H1 (cell line): ENCODE measurements around the gene SGPP2. TPM values are rescaled to one million over a fixed set of nuclear protein-coding genes. Genes with fewer than 3 reads are reported as not detected.

Experiments
- CTCF ChIA-PET: fragments of 300-600 bp; sonication (Branson Sonifier 250); formaldehyde crosslinking; loops from one replicate; lab custom pipeline; 2021; ENCODE audit not compliant: partially characterized antibody; lab: Charles Lee
- POLR2A ChIA-PET: fragments of 300-600 bp; sonication (Branson Sonifier 250); formaldehyde crosslinking; loops from one replicate; lab custom pipeline; 2021; ENCODE audit warnings: inconsistent platforms; ENCODE audit not compliant: partially characterized antibody; lab: Charles Lee
- DNase-seq, 2 experiments: peaks; one replicate each; pipeline versions ENCODE4 v3.0.0 to v3.0.0-alpha.2; 2010 to 2022; ENCODE audit warnings: low spot score in 2 of 2, low read depth in 1 of 2, mixed read lengths in 1 of 2
- FAIRE-seq: peaks from 2 replicates; lab custom pipeline; 2011; peaks lifted over from hg19 to GRCh38; lab: Jason Lieb, UNC
- H2AFZ ChIP-seq: 2 replicates; pipeline ENCODE4 v1.8.1; 2012; ENCODE audit warnings: low read length, inconsistent platforms
- H2AK5ac ChIP-seq: 2 replicates; pipeline ENCODE4 v1.6.1; 2013; ENCODE audit warnings: low read depth, low read length
- H2BK120ac ChIP-seq: replicated peaks from 2 replicates; pipeline ENCODE3; 2013; ENCODE audit warnings: low read depth, low read length, inconsistent platforms
- H2BK12ac ChIP-seq: 2 replicates; pipeline ENCODE4 v1.6.1; 2013; ENCODE audit warnings: low read depth, low read length
- H2BK15ac ChIP-seq: 2 replicates; pipeline ENCODE4 v1.6.1; 2013; ENCODE audit warnings: low read length
- H2BK20ac ChIP-seq: 2 replicates; pipeline ENCODE4 v1.6.1; 2013; ENCODE audit warnings: low read length
- H2BK5ac ChIP-seq: 2 replicates; pipeline ENCODE4 v1.6.1; 2013; ENCODE audit warnings: low read depth, low read length
- H3K14ac ChIP-seq: 2 replicates; pipeline ENCODE4 v1.6.1; 2013; ENCODE audit warnings: inconsistent platforms; ENCODE audit not compliant: insufficient read length
- H3K18ac ChIP-seq: 2 replicates; pipeline ENCODE4 v1.6.1; 2013; ENCODE audit warnings: low read length; ENCODE audit errors: extremely low read depth
- H3K23ac ChIP-seq: 2 replicates; pipeline ENCODE4 v1.6.1; 2013; ENCODE audit warnings: inconsistent platforms; ENCODE audit not compliant: insufficient read length
- H3K23me2 ChIP-seq: 2 replicates; pipeline ENCODE4 v1.6.1; 2013; ENCODE audit warnings: low read depth, low read length
- H3K27ac ChIP-seq: 2 replicates; pipeline ENCODE4 v1.6.1; 2011; ENCODE audit warnings: low read depth, low read length, inconsistent platforms
- H3K27me3 ChIP-seq, 4 experiments: replicated peaks in 1 of 4; 1 replicate in 1 of 4; 2 replicates in 3 of 4; pipeline versions ENCODE4 v1.6.1 to v1.8.1; 2011 to 2013; ENCODE audit warnings: low read length in 3 of 4, mild to moderate bottlenecking in 3 of 4, inconsistent platforms in 2 of 4, mixed read lengths in 2 of 4, moderate library complexity in 1 of 4; ENCODE audit not compliant: control insufficient read depth in 3 of 4, insufficient read depth in 3 of 4; ENCODE audit errors: extremely low read depth in 1 of 4
- H3K36me3 ChIP-seq, 4 experiments: 2 replicates each; pipeline versions ENCODE4 v1.6.1 to v1.8.1; 2011 to 2013; ENCODE audit warnings: mild to moderate bottlenecking in 4 of 4, low read length in 3 of 4, moderate library complexity in 2 of 4, control low read depth in 1 of 4, inconsistent platforms in 1 of 4; ENCODE audit not compliant: insufficient read depth in 4 of 4, control insufficient read depth in 2 of 4
- H3K4ac ChIP-seq: replicated peaks from 2 replicates; pipeline ENCODE3; 2013; ENCODE audit warnings: low read length, low read depth, mixed read lengths, inconsistent platforms; ENCODE audit not compliant: insufficient read length
- H3K4me1 ChIP-seq, 4 experiments: replicated peaks in 1 of 4; 1 replicate in 1 of 4; 2 replicates in 3 of 4; pipeline versions ENCODE4 v1.6.1 to v1.8.1; 2011 to 2013; ENCODE audit warnings: low read length in 3 of 4, inconsistent platforms in 2 of 4, mixed read lengths in 1 of 4; ENCODE audit not compliant: insufficient read depth in 4 of 4, control insufficient read depth in 3 of 4
- H3K4me2 ChIP-seq, 2 experiments: 2 replicates each; pipeline versions ENCODE4 v1.6.1 to v1.8.1; 2011 to 2013; ENCODE audit warnings: low read depth in 2 of 2, low read length in 2 of 2, control low read depth in 1 of 2, inconsistent platforms in 1 of 2, mild to moderate bottlenecking in 1 of 2; ENCODE audit not compliant: insufficient read depth in 1 of 2
- H3K4me3 ChIP-seq, 4 experiments: fragments of 200-600, 300-600 bp in 1 of 4; sonication (generic), shearing (Covaris generic), sonication (Bioruptor Twin) in 1 of 4; 2 replicates each; pipeline versions ENCODE4 v1.5.1 to v1.8.1; 2011 to 2016; ENCODE audit warnings: low read length in 4 of 4, low read depth in 3 of 4, control low read depth in 2 of 4, inconsistent platforms in 2 of 4, mild to moderate bottlenecking in 2 of 4, mixed read lengths in 1 of 4, moderate library complexity in 1 of 4; ENCODE audit not compliant: insufficient read depth in 2 of 4; ENCODE audit errors: extremely low read depth in 1 of 4
- H3K56ac ChIP-seq: replicated peaks from 2 replicates; pipeline ENCODE3; 2013; ENCODE audit warnings: low read depth, mild to moderate bottlenecking, mixed read lengths, low read length, inconsistent platforms; ENCODE audit not compliant: insufficient read length
- H3K79me1 ChIP-seq: 2 replicates; pipeline ENCODE4 v1.6.1; 2013; ENCODE audit warnings: low read depth, low read length, control low read depth
- H3K79me2 ChIP-seq, 2 experiments: 2 replicates each; pipeline versions ENCODE4 v1.6.1 to v1.8.1; 2012 to 2013; ENCODE audit warnings: low read length in 2 of 2, mild to moderate bottlenecking in 2 of 2, inconsistent platforms in 1 of 2; ENCODE audit not compliant: insufficient read depth in 2 of 2, control insufficient read depth in 1 of 2
- H3K9ac ChIP-seq, 4 experiments: replicated peaks in 1 of 4; 1 replicate in 1 of 4; 2 replicates in 3 of 4; pipeline versions ENCODE4 v1.6.1 to v1.8.1; 2011 to 2013; ENCODE audit warnings: low read depth in 3 of 4, low read length in 3 of 4, control low read depth in 2 of 4, mild to moderate bottlenecking in 2 of 4, moderate library complexity in 2 of 4, inconsistent platforms in 1 of 4; ENCODE audit errors: extremely low read depth in 1 of 4
- H3K9me3 ChIP-seq, 2 experiments: 2 replicates each; pipeline versions ENCODE4 v1.6.1 to v1.8.1; 2012 to 2013; ENCODE audit warnings: mild to moderate bottlenecking in 2 of 2, moderate library complexity in 2 of 2, control low read depth in 1 of 2, inconsistent platforms in 1 of 2, low read depth in 1 of 2, low read length in 1 of 2, mixed read lengths in 1 of 2; ENCODE audit not compliant: insufficient read depth in 2 of 2
- H4K20me1 ChIP-seq, 2 experiments: replicated peaks in 1 of 2; 2 replicates each; pipeline versions ENCODE3 to v1.8.1; 2011 to 2013; ENCODE audit warnings: inconsistent platforms in 2 of 2, low read length in 2 of 2, mild to moderate bottlenecking in 1 of 2; ENCODE audit not compliant: insufficient read depth in 2 of 2, control insufficient read depth in 1 of 2
- H4K5ac ChIP-seq: 2 replicates; pipeline ENCODE4 v1.6.1; 2013; ENCODE audit warnings: low read length, low read depth, mixed read lengths, inconsistent platforms; ENCODE audit not compliant: insufficient read length
- H4K8ac ChIP-seq: 2 replicates; pipeline ENCODE4 v1.8.0; 2013; ENCODE audit warnings: mild to moderate bottlenecking, moderate library complexity, low read length, inconsistent platforms; ENCODE audit not compliant: insufficient read depth; ENCODE audit errors: extremely low read depth
- H4K91ac ChIP-seq: replicated peaks from 2 replicates; pipeline ENCODE3; 2013; ENCODE audit warnings: low read length, mixed read lengths, inconsistent platforms; ENCODE audit not compliant: insufficient read length
- CBX8 ChIP-seq: fragments of 300-800, 300-1000 bp; sonication (generic); IDR thresholded peaks from 2 replicates; pipeline ENCODE4 v1.7.1; 2016; ENCODE audit warnings: low read depth, low read length, borderline replicate concordance
- CTBP2 ChIP-seq: IDR thresholded peaks from 2 replicates; pipeline ENCODE4 v1.7.0; 2011; ENCODE audit warnings: borderline replicate concordance, mild to moderate bottlenecking, moderate library complexity, mixed read lengths, low read length; ENCODE audit not compliant: insufficient read depth, insufficient read length
- EZH2 ChIP-seq: fragments of 200-600 bp; sonication (generic); IDR thresholded peaks from 2 replicates; pipeline ENCODE4 v1.7.1; 2012; ENCODE audit warnings: low read depth, mild to moderate bottlenecking, moderate library complexity, low read length, inconsistent platforms; ENCODE audit not compliant: severe bottlenecking
- FOSL1 ChIP-seq: IDR thresholded peaks from 2 replicates; pipeline ENCODE4 v1.6.1; 2011; ENCODE audit warnings: mild to moderate bottlenecking, low read depth, low read length, moderate library complexity; ENCODE audit not compliant: insufficient read depth
- HDAC2 ChIP-seq, 2 experiments: fragments of 300-600 bp in 1 of 2; sonication (generic) in 1 of 2; IDR thresholded peaks; 2 replicates each; pipeline ENCODE4 v1.6.1; 2011 to 2012; ENCODE audit warnings: low read depth in 2 of 2, low read length in 2 of 2, mild to moderate bottlenecking in 2 of 2, moderate library complexity in 2 of 2, borderline replicate concordance in 1 of 2, inconsistent platforms in 1 of 2
- MAFK ChIP-seq: IDR thresholded peaks from 2 replicates; pipeline ENCODE4 v1.6.1; 2012; ENCODE audit warnings: low read depth, mild to moderate bottlenecking, improper control_type of control experiment, low read length
- NANOG ChIP-seq: IDR thresholded peaks from 2 replicates; pipeline ENCODE4 v1.6.1; 2011; ENCODE audit warnings: low read length, low read depth, mild to moderate bottlenecking, inconsistent platforms; ENCODE audit not compliant: insufficient read depth, poor library complexity, severe bottlenecking
- POLR2A ChIP-seq, 2 experiments: IDR thresholded peaks; 1 replicate in 1 of 2; 2 replicates in 1 of 2; pipeline ENCODE4 v1.6.1; 2011; ENCODE audit warnings: low read depth in 2 of 2, low read length in 2 of 2, mild to moderate bottlenecking in 2 of 2; ENCODE audit errors: control extremely low read depth in 1 of 2
- RFX5 ChIP-seq: IDR thresholded peaks from 2 replicates; pipeline ENCODE4 v1.6.1; 2011; ENCODE audit warnings: low read depth, low read length, improper control_type of control experiment, borderline replicate concordance
- TAF1 ChIP-seq: IDR thresholded peaks from 2 replicates; pipeline ENCODE4 v1.6.1; 2011; ENCODE audit warnings: mild to moderate bottlenecking, low read depth, low read length
- TAF7 ChIP-seq: optimal IDR thresholded peaks from 2 replicates; pipeline ENCODE3; 2011; ENCODE audit warnings: low read depth, mild to moderate bottlenecking, inconsistent platforms, low read length, moderate library complexity, borderline replicate concordance
- WGBS, 2 experiments: shearing (Covaris generic) in 1 of 2; methylation state at CpG; one replicate each; pipeline versions ENCODE4 v1.1.6 to v1.1.7; 2013 to 2015; ENCODE audit warnings: low lambda C conversion rate in 2 of 2, mixed read lengths in 2 of 2, inconsistent platforms in 1 of 2, low coverage in 1 of 2, missing lambda C conversion rate in 1 of 2; ENCODE audit not compliant: insufficient replicate concordance in 2 of 2, insufficient coverage in 1 of 2, insufficient read length in 1 of 2; ENCODE audit errors: extremely low coverage in 1 of 2, missing lambda C conversion rate in 1 of 2; 5-methylcytosine and 5-hydroxymethylcytosine counted together
- polyA plus RNA-seq, 7 experiments: library from polyadenylated mRNA; depleted of rRNA in 3 of 7; stranded (reverse) in 5 of 7; unstranded in 2 of 7; fragments of >200 nt in 5 of 7; fragments of 200-250 nt in 2 of 7; gene quantifications; 1 replicate in 5 of 7; 2 replicates in 1 of 7; 4 replicates in 1 of 7; pipeline versions ENCODE4 v1.2.1 to v1.2.3, GENCODE V29; 2011 to 2013; ENCODE audit warnings: missing spikeins in 2 of 7, mixed read lengths in 2 of 7
- total RNA-seq: library from RNA; stranded (reverse); fragmentation: NEBNext Ultra II Directional; extraction: Animal tissue kit (Norgen Biotek cat#: 25700); gene quantifications from 2 replicates; pipeline ENCODE4 v1.2.1, GENCODE V29; 2021
- TF ChIP-seq, protein P1 (sequence below): IDR thresholded peaks from 2 replicates; pipeline ENCODE4 v1.6.1; 2012; ENCODE audit warnings: inconsistent platforms
- TF ChIP-seq, protein P2 (sequence below): IDR thresholded peaks from 2 replicates; pipeline ENCODE4 v1.6.1; 2011; ENCODE audit warnings: low read depth, mild to moderate bottlenecking, low read length; ENCODE audit not compliant: insufficient read depth

The SGPP2 gene
- total and polyA plus RNA-seq, 2 of the 8 experiments (the other 6 are each of a cell fraction or from before 2014, with no cell fraction given) = 0.29 TPM; not detected in 1

- POLR2A ChIA-PET = no interaction called here
- Histone ChIP-seq H3K9ac (no peak overlapping the region), H2AFZ (no peak overlapping the region), H2BK15ac (no peak overlapping the region), H3K27ac (no peak overlapping the region), H4K8ac (no peak overlapping the region), H2BK20ac (no peak overlapping the region), H3K4me3 (no peak overlapping the region), H2AK5ac (no peak overlapping the region), H3K9me3 (no peaks in the 10 kb centered on the region), H3K79me1 (no peaks in the 10 kb centered on the region), H3K14ac (no peak overlapping the region), H3K56ac (no peak overlapping the region), H3K79me2 (no peaks in the 10 kb centered on the region), H4K5ac (no peak overlapping the region), H2BK120ac (no peak overlapping the region), H3K23ac (no peak overlapping the region), H3K23me2 (no peaks in the 10 kb centered on the region), H3K27me3 (no peaks in the 10 kb centered on the region), H3K36me3 (no peaks in the 10 kb centered on the region), H3K4ac (no peak overlapping the region), H3K4me1 (no peaks in the 10 kb centered on the region; a peak in 2 of 7 replicates), H4K20me1 (no peaks in the 10 kb centered on the region), H4K91ac (no peak overlapping the region), H2BK5ac (no peak overlapping the region), H3K18ac (no peak overlapping the region), H3K4me2 (no peak overlapping the region), H2BK12ac (no peak overlapping the region)
- CTCF ChIA-PET = no interaction called here
- FAIRE-seq (no peak), DNase-seq (no peak)
- WGBS, 2 experiments = 91% methylated on average over 4 of the region's 5 CpGs; no CpG with 5 or more reads in 1 of the 2 experiments
- TF ChIP-seq, protein P1, sequence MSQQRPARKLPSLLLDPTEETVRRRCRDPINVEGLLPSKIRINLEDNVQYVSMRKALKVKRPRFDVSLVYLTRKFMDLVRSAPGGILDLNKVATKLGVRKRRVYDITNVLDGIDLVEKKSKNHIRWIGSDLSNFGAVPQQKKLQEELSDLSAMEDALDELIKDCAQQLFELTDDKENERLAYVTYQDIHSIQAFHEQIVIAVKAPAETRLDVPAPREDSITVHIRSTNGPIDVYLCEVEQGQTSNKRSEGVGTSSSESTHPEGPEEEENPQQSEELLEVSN = no peak
- TF ChIP-seq TAF1 (no peak), RFX5 (no peak), FOSL1 (no peak), CTBP2 (no peak), CBX8 (no peak), POLR2A (IDR thresholded peaks at IDR 0.05; ENCODE audit: control extremely low read depth in 1 of 2, low read depth in 2 of 2, low read length in 2 of 2) (no peak), TAF7 (no peak), MAFK (no peak), HDAC2 (IDR thresholded peaks at IDR 0.05; ENCODE audit: borderline replicate concordance in 1 of 2, low read depth in 2 of 2, low read length in 2 of 2) (no peak), EZH2 (no peak), NANOG (no peak)
- TF ChIP-seq, protein P2, sequence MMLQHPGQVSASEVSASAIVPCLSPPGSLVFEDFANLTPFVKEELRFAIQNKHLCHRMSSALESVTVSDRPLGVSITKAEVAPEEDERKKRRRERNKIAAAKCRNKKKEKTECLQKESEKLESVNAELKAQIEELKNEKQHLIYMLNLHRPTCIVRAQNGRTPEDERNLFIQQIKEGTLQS = no peak
These were observed 101.5 kb downstream of the SGPP2 start for GRCh38 chr2:222525811-222526210.
